Ishikawa (cell line): ENCODE measurements around the gene LDLRAP1.

ENCODE experiments used
- CEBPB ChIP-seq: IDR thresholded peaks from 2 replicates; pipeline ENCODE4 v1.6.1; 2012
- CREB1 ChIP-seq: IDR thresholded peaks from 2 replicates; pipeline ENCODE4 v1.6.1; 2012; ENCODE audit warnings: low read depth
- EGR1 ChIP-seq: IDR thresholded peaks from 2 replicates; pipeline ENCODE4 v1.6.1; 2012
- EP300 ChIP-seq: IDR thresholded peaks from 2 replicates; pipeline ENCODE4 v1.6.1; 2012; ENCODE audit warnings: borderline replicate concordance
- FOXM1 ChIP-seq: IDR thresholded peaks from 2 replicates; pipeline ENCODE4 v1.6.1; 2012; ENCODE audit warnings: low read depth, borderline replicate concordance
- MAX ChIP-seq: IDR thresholded peaks from 2 replicates; pipeline ENCODE4 v1.6.1; 2012
- NFIC ChIP-seq: IDR thresholded peaks from 2 replicates; pipeline ENCODE4 v1.6.1; 2012
- RAD21 ChIP-seq: IDR thresholded peaks from 2 replicates; pipeline ENCODE4 v1.6.1; 2012; ENCODE audit warnings: low read depth
- REST ChIP-seq: IDR thresholded peaks from 2 replicates; pipeline ENCODE4 v1.6.1; 2012; ENCODE audit warnings: low read depth, mild to moderate bottlenecking
- TAF1 ChIP-seq: IDR thresholded peaks from 2 replicates; pipeline ENCODE4 v1.6.1; 2012; ENCODE audit warnings: low read depth, mild to moderate bottlenecking
- TCF12 ChIP-seq: IDR thresholded peaks from 2 replicates; pipeline ENCODE4 v1.6.1; 2012; ENCODE audit warnings: low read depth
- TEAD4 ChIP-seq: IDR thresholded peaks from 2 replicates; pipeline ENCODE4 v1.6.1; 2012
- USF1 ChIP-seq: IDR thresholded peaks from 2 replicates; pipeline ENCODE4 v1.6.1; 2012
- YY1 ChIP-seq: IDR thresholded peaks from 2 replicates; pipeline ENCODE4 v1.6.1; 2012; ENCODE audit warnings: low read depth
- ZBTB7A ChIP-seq: IDR thresholded peaks from 2 replicates; pipeline ENCODE4 v1.6.1; 2012; ENCODE audit warnings: low read depth

Gene LDLRAP1

GRCh38 chr1:25587290-25587689 is 43.9 kb downstream of the LDLRAP1 start:
- TF ChIP-seq YY1 = no peak
- no peak for TF ChIP-seq FOXM1
- TF ChIP-seq TEAD4 = no peak
- TF ChIP-seq TCF12 = no peak
- no peak for TF ChIP-seq CREB1
- no peak for TF ChIP-seq ZBTB7A
- no peak for TF ChIP-seq NFIC
- no peak for TF ChIP-seq EP300
- TF ChIP-seq MAX = no peak
- TF ChIP-seq REST = no peak
- no peak for TF ChIP-seq CEBPB
- no peak for TF ChIP-seq TAF1
- TF ChIP-seq RAD21 = no peak
- TF ChIP-seq EGR1 = no peak
- no peak for TF ChIP-seq USF1

GRCh38 chr1:25590096-25590824 is 46.9 kb downstream of the LDLRAP1 start:
- TF ChIP-seq NFIC (no peak), FOXM1 (no peak)

- no peak for TF ChIP-seq YY1
- TF ChIP-seq TCF12 = no peak
- TF ChIP-seq RAD21 = no peak
- TF ChIP-seq EP300 = no peak
Measured at GRCh38 chr1:25593861-25594260, 50.5 kb downstream of the LDLRAP1 start.

GRCh38 chr1:25594971-25595370 is 51.6 kb downstream of the LDLRAP1 start:
- TF ChIP-seq YY1 = no peak
- no peak for TF ChIP-seq ZBTB7A
- TF ChIP-seq TAF1 = no peak
- TF ChIP-seq CREB1 = no peak
- TF ChIP-seq NFIC = no peak
- no peak for TF ChIP-seq USF1
- no peak for TF ChIP-seq TCF12
- no peak for TF ChIP-seq EP300
- TF ChIP-seq CEBPB = no peak
- TF ChIP-seq MAX = no peak

- TF ChIP-seq CEBPB = peak; percentile 89
Measured at GRCh38 chr1:25596641-25597040, 53.2 kb downstream of the LDLRAP1 start.

- TF ChIP-seq MAX (no peak), USF1 (no peak), REST (no peak), CEBPB (no peak), TAF1 (no peak), CREB1 (no peak), NFIC (no peak), FOXM1 (no peak), EP300 (no peak), RAD21 (no peak), EGR1 (no peak), YY1 (no peak), TEAD4 (no peak), ZBTB7A (no peak), TCF12 (no peak)
Measured at GRCh38 chr1:25598879-25599278, 55.5 kb downstream of the LDLRAP1 start.
